Measurements from ENCODE around the gene LAMA5. TPM values are rescaled to one million over a fixed set of nuclear protein-coding genes. Genes with fewer than 3 reads are reported as not detected.
A peak's percentile ranks its signal among the peaks of the same experiment; 100 is the strongest.

Gene LAMA5, protein sequence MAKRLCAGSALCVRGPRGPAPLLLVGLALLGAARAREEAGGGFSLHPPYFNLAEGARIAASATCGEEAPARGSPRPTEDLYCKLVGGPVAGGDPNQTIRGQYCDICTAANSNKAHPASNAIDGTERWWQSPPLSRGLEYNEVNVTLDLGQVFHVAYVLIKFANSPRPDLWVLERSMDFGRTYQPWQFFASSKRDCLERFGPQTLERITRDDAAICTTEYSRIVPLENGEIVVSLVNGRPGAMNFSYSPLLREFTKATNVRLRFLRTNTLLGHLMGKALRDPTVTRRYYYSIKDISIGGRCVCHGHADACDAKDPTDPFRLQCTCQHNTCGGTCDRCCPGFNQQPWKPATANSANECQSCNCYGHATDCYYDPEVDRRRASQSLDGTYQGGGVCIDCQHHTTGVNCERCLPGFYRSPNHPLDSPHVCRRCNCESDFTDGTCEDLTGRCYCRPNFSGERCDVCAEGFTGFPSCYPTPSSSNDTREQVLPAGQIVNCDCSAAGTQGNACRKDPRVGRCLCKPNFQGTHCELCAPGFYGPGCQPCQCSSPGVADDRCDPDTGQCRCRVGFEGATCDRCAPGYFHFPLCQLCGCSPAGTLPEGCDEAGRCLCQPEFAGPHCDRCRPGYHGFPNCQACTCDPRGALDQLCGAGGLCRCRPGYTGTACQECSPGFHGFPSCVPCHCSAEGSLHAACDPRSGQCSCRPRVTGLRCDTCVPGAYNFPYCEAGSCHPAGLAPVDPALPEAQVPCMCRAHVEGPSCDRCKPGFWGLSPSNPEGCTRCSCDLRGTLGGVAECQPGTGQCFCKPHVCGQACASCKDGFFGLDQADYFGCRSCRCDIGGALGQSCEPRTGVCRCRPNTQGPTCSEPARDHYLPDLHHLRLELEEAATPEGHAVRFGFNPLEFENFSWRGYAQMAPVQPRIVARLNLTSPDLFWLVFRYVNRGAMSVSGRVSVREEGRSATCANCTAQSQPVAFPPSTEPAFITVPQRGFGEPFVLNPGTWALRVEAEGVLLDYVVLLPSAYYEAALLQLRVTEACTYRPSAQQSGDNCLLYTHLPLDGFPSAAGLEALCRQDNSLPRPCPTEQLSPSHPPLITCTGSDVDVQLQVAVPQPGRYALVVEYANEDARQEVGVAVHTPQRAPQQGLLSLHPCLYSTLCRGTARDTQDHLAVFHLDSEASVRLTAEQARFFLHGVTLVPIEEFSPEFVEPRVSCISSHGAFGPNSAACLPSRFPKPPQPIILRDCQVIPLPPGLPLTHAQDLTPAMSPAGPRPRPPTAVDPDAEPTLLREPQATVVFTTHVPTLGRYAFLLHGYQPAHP (N-terminal part only)
- total RNA-seq (2014; rRNA removed; shearing (Covaris generic)) = 4.1 and 6.8 TPM in 2 replicates
- 20.9 and 24.3 TPM in 2 replicates for polyA plus RNA-seq (2015; cell fraction: cytosol; rRNA removed)
- polyA plus RNA-seq (2015; cell fraction: nucleus; rRNA removed) = 103 and 129 TPM in 2 replicates

DNA sequence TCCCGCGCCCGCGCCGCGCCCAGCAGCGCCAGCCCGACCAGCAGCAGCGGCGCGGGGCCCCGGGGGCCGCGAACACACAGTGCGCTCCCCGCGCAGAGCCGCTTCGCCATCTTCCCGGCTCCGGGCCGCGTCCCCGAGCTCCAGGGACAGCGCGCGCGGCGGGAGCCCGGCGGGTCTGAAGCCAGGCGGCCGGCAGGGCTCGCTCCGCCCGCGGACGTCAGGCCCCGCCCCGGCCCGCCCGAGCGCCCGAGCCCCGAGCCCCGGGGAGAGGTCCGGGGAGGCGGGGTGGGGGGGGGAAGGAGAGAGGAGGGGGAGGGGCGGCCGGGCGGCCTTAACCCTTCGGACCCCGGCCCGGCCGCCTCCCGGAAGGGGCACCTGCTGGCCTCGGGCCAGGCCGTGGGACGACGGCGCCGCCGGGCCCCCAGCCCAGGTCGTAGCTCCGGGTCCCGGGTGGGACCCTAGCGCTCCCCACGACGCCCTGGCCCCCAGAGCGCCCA, at the start of gene LAMA5:
TSS of gene LAMA5 (minus strand) at position 177 of the 497 bp plus-strand sequence. CDS start at position 110, 67 bp downstream.
- peak; percentile 56 for DNase-seq (ENCODE audit: low read depth, low spot score)
- in situ Hi-C loops (cut with HindIII; ENCODE audit: low pct_unique_long_range_greater_than_20kb, low sequenced_read_pairs) = no loop called here

DNA sequence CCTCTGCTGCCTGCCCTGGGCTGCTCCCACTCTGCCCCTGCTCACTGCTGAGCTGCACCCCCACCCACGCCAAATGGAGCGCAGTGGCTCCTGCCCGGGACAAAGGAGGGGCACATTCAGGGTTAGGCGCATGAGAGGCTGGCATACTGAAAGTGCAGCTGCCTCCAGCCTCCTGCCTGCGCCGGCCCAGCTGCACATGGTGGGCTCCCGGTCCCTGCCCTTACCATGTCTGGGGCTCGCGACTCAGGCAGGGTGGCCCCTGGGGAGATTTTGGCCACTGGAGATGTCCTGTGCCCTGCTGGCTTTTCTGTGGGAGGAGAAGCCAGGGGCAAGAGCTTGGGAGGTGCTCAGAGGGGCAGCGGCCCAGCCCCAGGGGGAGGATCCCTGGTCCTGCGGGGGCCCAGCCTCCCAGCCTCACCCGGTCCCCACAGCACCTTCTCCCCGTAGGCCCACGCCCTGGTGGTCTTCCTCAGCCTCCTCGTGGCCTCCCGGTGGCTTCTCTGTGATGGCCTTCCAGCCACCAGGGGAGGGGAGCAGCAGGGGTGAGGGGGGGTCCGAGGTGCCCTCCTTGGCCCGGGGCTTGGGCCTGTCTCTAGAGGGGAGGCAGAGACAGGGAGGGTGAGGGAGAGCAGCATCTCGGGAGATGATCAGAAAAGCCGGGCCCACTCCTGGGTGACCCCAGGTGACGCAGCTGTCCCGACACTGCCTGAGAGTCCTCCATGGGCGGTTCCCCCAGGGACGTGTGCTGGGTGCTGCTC, 48.4 kb upstream of the LAMA5 start:
- in situ Hi-C loops (cut with HindIII; ENCODE audit: low pct_unique_long_range_greater_than_20kb, low sequenced_read_pairs) = no loop called here
- no peak for DNase-seq (ENCODE audit: low read depth, low spot score)

DNA sequence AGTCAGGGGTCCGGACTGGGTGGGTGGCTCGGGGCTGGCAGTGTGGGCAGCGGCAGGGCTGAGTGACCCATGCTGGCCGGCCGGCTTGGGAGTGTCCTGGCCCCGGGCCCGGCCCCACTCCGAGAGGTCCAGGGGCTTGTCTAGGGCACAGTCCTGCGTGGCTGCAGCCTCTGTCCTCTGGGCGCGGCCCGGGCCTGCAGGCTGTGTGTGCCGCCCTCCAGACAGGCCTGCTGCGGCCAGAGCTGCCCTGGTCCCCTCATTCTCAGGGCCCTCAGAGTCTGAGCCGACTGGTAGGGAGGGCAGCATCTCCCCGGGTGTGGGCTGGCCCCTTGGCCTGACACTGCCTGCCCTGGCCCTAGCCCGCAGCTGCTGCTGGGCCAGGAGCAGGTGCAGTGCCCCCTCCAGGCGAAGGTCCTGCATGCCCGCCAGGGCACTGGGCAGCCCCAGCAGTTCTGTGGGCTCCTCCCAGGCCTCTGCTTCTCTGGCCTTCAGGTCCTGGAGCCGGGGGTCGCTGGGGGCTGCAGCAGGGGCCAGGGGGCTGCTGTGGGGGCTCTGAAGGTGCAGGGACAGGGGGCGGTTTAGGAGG, 46.9 kb upstream of the LAMA5 start:
- in situ Hi-C loops (cut with HindIII; ENCODE audit: low pct_unique_long_range_greater_than_20kb, low sequenced_read_pairs) = no loop called here
- peak; percentile 34 for DNase-seq (ENCODE audit: low read depth, low spot score)

DNA sequence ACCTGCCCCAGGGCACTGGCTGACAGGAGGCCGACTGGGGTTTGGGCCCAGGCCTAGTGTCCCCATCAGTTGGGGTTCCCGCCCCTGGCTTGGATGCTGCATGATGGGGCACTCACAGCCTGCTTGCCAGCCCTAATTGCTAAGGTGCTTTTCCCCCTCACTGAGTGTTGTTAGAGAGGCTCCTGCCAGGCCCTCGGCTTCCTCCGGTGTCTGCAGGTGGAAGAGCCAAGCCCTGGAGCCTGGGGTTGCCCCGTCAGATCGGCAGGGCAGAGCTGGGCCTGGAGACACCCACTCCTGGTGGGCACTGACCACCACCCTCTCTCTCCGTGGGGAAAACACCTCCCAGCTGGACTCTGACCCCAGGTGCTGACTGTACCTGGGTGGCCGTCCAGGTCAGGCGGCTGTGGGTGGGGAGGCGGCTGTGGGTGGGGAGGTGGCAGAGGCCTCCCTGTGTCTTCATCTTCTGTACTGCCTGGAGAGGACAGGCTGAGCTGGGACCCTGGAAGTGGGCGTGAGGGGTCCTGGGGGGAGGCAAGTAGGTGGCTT, 46.0 kb upstream of the LAMA5 start:
- no peak for DNase-seq (ENCODE audit: low read depth, low spot score)
- in situ Hi-C loops (cut with HindIII; ENCODE audit: low pct_unique_long_range_greater_than_20kb, low sequenced_read_pairs) = no loop called here

DNA sequence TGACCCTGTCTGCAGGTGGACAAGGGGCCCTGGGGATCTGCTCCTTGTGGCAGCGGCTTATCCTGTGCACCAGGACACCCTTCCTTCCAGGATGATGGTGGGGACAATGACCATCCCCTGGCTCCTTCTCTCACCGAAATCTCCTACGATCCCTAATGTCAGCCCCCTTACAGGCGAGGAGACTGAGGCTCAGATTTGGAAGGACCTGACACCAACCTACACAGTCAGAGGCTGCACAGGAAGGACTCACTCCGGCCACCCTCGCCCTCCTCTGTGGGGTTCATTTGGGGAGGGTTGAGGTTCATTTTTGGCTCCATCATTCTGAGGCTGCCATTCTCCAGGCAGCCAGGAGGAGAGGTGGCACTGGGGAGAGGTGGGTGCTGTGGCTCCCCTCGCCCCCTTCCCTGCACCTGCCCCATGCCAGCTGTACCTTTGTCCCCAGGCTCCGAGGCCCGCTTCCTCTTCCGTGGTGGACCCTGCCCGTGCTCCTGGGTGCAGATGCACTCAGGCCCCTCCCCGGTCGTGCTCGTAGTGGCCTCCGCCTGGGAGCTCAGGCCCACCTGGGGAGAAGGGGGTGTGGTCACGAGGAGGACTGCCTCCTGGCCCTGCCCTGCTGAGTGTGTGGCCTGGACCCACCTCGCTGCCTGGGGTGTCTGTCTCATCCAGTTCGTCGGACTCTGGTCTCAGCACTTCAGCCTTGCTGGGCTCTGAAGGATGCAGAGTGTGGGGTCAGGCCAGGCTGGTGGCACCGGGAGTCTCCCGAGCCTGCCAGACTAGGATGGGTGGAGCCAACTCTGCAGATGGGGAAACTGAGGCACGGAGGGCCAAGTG, 45.3 kb upstream of the LAMA5 start:
- DNase-seq (ENCODE audit: low read depth, low spot score) = no peak
- in situ Hi-C loops (cut with HindIII; ENCODE audit: low pct_unique_long_range_greater_than_20kb, low sequenced_read_pairs) = no loop called here

DNA sequence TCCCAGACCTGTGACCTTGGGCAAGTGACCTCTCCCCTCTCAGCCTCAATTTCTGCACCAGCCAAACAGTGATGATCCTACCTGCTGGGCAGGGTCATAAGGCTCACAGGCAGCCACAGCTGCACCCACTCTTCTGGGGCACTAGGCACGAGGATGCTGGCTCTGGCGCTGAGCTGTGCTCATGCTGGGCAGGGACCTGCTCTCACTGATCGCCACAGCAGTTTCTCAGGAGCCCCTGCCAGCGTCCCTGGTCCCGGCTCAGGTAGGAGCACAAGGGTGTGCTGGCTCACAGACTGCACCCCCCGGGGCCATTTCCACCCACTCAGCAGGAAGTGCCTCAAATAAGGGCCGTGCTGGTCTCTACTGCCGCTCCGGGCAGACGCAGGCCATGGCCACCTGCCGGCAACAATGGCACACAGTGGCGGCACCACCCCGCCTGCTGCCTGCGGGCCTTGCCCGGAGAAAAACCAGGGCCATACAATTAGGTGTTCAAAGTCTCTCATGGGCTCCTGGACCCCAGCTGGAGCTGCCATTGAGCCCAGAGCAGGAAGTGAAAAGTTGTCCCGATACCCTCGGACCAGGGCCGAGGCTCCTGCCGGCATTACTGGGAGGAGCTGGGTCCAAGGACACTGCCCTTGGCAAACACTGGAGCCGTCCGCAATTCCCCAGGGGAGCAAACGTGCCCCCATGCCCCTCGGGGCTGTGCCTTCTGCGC, 44.5 kb upstream of the LAMA5 start:
- in situ Hi-C loops (cut with HindIII; ENCODE audit: low pct_unique_long_range_greater_than_20kb, low sequenced_read_pairs) = no loop called here
- DNase-seq (ENCODE audit: low read depth, low spot score) = no peak

DNA sequence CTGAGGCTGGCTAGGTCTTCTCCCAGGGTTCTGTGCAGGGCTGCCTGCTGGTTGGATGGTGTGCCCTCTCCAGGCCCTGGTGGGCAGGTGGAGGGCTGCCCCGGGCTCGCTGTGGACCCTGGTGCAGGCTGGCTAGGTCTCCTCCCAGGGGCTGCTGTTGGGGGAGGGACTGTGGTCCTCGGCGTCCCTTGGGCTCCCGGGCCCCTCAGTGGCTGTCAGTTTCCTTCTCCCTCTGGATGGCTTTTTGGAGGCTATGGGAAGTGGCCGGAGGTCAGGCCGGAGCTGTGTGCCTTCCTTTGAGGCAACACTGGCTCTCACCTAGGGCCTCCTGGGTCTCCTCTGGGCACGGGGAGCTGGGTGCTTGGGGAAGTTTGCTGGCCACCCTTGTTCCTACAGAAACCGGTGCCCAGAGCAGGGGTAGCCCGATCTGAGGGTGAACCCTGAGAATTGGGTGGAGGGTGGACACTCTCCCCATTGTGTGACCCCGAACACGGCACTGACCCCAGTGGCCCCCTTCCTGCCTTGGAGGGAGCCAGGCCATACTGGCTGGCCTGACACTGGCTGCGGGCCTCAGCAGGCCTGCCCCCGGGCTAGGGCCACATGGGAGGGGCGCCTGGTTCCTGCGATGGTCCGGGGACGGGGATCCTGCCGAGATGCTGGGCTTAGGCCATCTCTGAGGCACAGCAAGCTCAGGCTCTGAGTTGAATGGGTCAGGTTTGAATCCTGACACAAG, 43.8 kb upstream of the LAMA5 start:
- in situ Hi-C loops (cut with HindIII; ENCODE audit: low pct_unique_long_range_greater_than_20kb, low sequenced_read_pairs) = no loop called here
- DNase-seq (ENCODE audit: low read depth, low spot score) = no peak

DNA sequence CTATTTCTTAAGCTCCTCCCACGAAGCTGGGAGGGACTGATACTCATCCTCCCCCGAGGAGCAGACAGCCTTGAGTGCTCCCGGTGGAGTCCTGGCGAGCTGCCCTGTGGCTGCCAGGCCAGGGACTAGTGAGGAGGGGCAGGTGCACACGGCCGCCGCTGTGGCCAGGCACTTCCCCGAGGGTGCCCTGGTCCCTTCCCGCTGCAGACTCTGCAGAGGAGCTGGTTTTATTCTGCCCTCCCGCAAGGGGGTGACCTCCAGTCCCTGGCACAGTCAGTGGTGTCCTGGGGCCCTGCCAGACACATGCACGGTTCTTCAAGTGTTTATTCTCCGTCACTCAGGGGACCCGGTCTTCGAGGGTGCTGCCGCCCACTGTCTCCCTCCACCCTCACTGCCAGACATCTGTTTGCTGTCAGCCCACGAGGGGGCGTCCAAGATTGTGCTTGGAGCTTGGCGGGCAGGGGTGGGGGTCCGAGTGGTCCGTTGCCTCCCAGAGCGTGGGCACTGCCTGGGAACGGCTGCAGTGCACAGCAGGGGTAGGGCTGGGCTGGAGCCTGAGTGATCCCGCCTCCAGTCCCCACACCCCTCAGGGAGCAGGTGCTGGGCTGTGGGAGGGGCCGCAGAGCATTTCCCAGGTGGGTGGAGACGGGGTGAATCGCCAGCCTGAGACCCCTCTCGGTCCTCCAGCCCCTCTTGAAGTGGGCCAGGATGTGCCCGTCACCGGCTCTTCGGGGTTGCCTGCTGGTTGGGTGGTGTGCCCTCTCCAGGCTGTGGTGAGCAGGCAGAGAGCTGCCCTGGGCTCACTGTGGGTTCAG, 43.0 kb upstream of the LAMA5 start:
- in situ Hi-C loops (cut with HindIII; ENCODE audit: low pct_unique_long_range_greater_than_20kb, low sequenced_read_pairs) = no loop called here
- DNase-seq (ENCODE audit: low read depth, low spot score) = peak; percentile 50

DNA sequence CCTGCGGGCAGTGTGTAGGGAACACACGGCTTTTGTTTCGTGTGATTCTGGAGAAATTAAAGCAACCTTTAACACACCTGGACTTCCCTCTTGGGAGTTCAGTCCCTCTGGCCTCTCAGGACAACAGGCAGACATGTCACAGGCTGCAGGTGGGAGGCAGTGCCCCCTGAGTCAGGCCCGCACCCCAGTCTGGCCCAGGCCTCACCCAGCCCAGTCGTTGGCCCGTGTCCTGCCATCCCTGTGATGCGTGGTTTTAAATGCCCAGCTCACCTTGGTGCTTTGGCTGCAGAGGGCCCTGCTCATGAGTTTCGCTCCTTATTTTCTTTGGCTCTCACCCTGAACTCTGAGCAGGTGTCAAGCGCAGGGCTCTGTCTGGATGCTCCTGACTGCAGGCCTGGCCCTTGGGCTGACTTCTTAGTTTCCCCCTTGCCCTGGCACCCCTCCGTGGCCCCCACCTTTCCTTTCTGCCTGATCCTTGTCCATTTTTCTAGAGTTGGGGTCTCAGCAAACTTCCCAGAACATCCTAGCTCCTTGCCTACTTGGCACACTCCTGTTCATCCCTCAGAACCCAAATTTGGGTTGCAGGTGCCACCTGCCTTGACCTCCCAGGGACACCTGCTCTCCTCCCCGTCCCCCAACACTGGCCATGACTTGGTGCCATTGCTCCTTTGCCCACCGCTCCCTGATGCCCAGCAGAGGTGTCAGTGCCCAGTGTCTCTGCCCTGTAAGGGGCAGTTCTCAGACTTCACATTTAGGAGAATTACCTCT, 42.2 kb upstream of the LAMA5 start:
- no peak for DNase-seq (ENCODE audit: low read depth, low spot score)
- in situ Hi-C loops (cut with HindIII; ENCODE audit: low pct_unique_long_range_greater_than_20kb, low sequenced_read_pairs) = no loop called here

DNA sequence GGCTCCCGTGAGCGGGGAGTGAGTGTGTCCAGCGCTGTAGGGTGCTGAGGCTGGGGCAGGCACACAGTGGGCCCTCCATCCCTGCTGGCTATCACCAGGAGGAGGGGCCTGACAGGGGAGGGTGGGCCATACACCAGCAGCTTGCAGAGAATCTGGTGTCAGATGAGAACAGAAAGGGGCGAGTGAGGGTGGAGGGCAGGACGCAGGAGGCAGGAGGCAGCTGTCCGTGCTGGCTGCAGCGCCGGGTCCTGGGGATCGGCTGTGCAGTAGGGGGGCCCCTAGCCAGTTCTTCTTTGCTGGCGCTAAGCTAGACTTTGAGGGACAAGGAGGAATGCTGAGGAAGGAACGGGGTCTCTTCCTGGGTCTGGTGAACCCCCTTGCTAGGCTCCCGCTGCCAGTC, 41.5 kb upstream of the LAMA5 start:
- no peak for DNase-seq (ENCODE audit: low read depth, low spot score)
- in situ Hi-C loops (cut with HindIII; ENCODE audit: low pct_unique_long_range_greater_than_20kb, low sequenced_read_pairs) = no loop called here

DNA sequence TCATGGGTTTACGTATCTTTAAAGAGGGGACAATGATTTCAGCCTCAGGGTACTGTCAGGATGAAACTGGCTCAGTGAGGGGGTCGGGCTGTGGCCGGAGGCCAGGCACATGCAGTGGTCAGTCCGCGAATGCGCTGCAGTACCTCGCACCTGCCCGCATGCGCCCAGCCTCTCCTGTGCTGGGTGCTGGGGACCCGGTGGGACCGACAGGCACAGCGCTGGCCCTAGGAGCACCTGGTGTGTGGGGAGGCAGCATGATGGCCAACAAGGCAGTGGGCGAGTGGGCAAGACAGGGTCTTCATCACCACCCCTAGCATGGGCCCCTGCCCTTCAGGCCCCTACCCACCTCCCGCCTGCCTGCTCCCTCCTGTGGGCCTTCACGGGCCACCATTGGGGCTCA, 40.9 kb upstream of the LAMA5 start:
- DNase-seq (ENCODE audit: low read depth, low spot score) = no peak
- in situ Hi-C loops (cut with HindIII; ENCODE audit: low pct_unique_long_range_greater_than_20kb, low sequenced_read_pairs) = no loop called here

DNA sequence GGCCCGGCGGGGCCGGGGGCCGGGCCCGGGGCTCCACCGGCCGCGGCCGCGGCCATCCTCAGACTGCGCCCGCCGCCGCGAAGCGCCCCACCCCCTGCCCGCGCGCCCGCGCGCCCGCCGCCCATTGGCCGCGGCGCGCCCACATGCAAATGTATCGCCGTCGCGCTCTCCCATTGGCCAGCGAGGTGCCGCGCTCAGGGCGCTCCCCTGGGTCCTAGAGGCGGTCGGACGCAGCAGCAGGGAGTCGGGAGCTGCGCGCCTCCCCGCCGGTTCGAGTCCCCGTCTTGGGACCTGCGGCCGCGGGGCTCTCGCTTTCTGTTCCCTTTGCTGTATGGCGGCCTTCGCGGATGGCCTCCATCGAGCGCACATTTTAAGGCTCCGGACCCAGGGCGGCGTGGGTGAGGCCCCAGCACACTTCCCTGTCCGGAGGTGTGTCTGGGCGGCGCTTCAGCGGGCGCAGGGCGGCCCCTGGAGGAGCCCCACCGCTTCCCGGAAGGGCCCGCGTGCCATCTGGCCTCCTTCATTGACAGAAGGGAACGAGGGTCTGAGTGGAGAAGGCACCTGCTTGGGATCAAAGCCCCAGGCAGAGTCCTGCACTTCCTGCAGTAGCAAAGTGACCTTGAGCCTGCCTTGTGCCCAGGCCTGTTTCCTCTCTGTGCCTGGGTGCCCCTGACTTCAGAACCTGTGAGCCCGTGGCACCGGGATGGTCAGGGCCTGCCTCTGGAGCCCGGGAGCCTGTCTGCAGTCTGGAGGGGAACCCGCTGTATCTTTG, 40.3 kb upstream of the LAMA5 start, which contains the start of gene CABLES2:
TSS of gene CABLES2 (minus strand) at position 65 of the 772 bp plus-strand sequence. CDS start at position 56, 9 bp downstream.
- peak; percentile 94 for DNase-seq (ENCODE audit: low read depth, low spot score)
- in situ Hi-C loops (cut with HindIII; ENCODE audit: low pct_unique_long_range_greater_than_20kb, low sequenced_read_pairs) = no loop called here
